ENCODE results near the gene PTH1R.

DNA sequence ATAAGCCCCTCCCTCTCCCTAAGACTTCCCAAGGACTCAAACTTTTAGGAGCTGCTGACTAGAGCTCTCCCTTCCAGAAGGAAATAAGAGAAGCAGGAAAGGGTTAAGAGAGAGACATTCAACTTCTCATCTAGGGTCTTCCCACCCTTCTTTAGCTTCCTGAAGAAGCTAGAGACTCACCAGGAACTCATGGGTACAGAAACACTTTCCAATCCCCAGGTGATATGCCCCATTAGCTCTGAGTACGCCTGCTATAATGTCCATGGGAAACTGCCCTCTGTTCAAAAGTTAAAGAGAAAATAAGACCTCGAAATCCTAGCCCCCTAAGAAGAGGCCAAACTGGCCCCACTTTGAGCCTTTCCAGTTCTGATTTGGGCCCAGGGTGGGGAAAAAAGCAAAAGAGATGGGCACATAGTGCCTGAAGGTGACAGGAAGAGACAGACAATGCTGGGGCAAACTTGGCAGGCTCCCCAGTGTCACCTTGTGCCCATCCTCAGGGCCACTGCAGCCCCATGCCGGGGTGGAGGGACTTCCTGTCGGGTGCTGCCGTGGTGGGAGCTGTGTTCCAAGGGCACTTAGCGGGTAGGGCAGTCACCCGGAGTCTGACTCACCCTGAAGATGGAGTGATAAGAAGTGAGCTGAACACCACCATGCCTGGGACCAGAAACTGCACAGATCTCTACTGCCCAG is 69.5 kb downstream of the PTH1R start:
- no peak for TF ChIP-seq EZH2 (IDR thresholded peaks at IDR 0.05)
- no peak for TF ChIP-seq POLR2AphosphoS5 (IDR thresholded peaks at IDR 0.05; ENCODE audit: borderline replicate concordance, low read depth, low read length)
- no peak for TF ChIP-seq FOXP2 (optimal IDR thresholded peaks at IDR 0.05; ENCODE audit: control extremely low read depth, extremely low read length, insufficient read depth)
